ENCODE data around the gene TBC1D20.

GRCh38 chr20:396619-397431 lies 65.5 kb downstream of the TBC1D20 start:
- TF ChIP-seq CTCF (IDR thresholded peaks at IDR 0.05; ENCODE audit: low read depth, low read length): no peak
- TF ChIP-seq POLR2A (IDR thresholded peaks at IDR 0.05; ENCODE audit: extremely low read depth, insufficient read length): no peak
- TF ChIP-seq MYC (IDR thresholded peaks at IDR 0.05; ENCODE audit: low read depth, low read length): no peak
- TF ChIP-seq MAX (IDR thresholded peaks at IDR 0.05; ENCODE audit: low read depth, low read length): no peak
